NCI-H510A (cell line): Measurements from ENCODE around the gene IFIT1B.
"Not testable (repeated sequence)": the region's sequence is repeated elsewhere in the genome, so short reads cannot be mapped to it uniquely, and the experiment has no call there.

Source experiments
- DNase-seq: peaks from one replicate; lab custom pipeline; 2025; lab: John Stamatoyannopoulos, UW

The IFIT1B gene

DNA sequence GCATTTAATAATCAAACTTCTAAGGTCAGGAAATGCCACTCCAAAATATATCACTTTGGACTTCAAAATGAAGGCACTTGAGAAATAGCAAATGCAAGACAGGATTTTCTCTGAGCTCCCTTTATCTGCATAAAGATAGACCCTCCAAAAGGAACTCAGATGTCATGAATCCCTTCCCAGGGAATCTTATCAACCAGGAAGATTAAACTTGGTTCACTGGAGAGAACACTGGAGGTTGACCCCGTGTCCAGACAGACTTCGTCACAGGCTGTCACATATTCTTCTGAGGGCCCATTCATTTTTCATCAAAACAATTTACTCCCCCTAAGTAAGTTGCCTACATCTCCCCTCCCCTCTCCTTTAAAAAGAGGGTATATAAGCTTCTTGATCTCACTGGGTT is 28.9 kb upstream of the IFIT1B start:
- no peak for DNase-seq

DNA sequence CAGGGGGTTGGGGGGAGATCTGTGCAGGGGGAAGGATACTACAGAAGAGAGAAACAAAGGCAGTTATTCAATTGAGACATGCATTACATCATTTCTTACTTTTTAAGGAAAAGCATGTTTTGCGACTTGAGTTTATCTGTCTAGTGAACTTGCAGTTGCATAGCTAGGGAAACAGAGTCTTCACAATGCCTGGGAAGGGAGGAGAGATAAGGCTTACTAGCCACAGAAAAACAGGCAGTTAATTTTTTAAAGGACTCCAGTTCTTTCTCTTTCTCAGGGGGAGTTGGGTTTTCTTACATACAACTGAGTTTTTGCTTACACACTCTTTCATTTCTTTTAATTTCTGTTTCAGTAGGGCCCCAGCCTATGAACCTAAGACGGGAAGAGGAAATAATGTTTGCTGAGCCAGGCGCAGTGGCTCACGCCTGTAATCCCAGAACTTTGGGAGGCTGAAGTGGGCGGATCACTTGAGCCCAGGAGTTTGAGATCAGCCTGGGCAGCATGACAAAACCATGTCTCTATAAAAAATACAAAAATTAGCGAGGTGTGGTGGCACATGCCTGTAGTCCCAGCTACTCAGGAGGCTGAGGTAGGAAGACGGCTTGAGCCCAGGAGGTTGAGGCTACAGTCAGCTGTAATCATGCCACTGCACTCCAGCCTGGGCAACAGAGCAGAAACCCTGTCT is 27.1 kb upstream of the IFIT1B start:
- not testable (repeated sequence) for DNase-seq

GRCh38 chr10:89351412-89351779 is 26.5 kb upstream of the IFIT1B start:
- no peak for DNase-seq

DNA sequence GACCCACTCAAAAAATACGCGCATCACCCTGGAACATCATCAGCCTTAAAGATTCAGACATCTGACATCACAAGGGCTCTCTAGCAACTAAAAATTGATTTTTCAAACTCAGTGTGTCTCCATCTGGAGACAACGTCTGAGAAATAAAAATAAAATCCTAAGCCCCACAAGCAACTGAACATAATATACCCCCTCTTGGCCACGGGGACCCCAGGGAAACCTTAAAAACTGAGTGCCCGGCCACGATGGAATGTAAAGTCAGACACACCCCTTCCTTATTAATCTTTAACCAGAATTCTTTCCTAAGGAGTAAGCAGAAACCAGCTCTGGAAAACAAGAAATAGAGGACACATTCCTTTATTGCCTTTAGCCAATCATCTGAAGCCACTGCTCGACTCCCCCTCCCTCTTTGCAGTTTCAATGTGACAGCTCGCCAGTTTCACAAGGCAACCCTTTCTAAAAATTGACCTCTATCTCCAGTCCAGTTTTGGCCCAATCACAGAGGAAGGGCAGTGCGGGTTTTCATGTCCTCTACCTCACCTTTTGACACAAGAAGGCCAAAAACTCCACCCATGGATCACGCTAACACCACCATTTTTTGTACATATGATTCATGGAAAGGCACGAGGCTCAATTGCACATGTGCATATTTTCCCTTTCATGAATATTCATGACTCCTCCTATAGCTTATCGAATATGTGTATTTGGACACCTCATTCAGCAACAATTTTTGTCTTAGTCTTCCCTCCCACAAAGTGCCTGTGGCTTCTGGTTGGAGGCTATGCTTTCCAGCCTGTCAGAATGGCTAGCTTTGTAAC is 25.9 kb upstream of the IFIT1B start:
- no peak for DNase-seq

DNA sequence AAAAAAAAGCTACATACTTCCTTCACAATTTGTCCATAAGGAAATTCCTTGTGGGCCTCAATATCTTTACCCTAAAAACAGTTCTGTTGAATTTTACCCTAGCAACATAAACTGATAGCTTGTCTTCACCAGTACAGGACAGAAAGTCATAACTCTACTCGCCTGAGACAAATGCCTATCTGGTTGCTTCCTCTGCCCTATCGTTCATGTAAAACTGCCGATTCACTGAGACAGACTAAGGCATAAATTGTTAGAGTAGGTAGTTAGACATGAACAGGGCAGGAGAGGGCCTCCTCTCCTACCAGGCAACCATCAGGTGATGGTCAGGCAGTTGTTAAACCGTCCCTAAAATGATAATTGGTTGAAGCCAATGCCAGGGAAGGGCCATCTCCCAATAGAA is 25.1 kb upstream of the IFIT1B start:
- DNase-seq, result no peak

GRCh38 chr10:89355394-89355931 is 22.4 kb upstream of the IFIT1B start:
- no peak for DNase-seq

DNA sequence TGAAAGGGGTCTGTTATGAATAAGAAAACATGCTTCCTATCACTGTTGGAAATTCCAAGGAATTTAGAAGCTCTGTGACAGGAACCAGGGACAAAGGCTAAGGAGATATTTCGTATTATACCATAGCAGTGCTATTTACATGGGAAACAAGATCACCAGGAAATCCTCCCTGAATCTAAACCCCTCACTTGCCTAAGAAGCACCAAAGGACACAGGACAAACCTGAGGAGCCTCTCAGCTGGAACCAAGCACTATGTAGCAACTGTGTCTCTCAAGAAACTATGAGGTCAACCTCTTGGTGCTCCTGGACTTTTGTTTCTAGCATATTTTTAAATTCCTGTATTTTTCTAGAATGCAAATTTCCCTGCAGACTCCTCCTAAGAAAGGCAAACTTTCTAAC is 20.8 kb upstream of the IFIT1B start:
- DNase-seq, result no peak

DNA sequence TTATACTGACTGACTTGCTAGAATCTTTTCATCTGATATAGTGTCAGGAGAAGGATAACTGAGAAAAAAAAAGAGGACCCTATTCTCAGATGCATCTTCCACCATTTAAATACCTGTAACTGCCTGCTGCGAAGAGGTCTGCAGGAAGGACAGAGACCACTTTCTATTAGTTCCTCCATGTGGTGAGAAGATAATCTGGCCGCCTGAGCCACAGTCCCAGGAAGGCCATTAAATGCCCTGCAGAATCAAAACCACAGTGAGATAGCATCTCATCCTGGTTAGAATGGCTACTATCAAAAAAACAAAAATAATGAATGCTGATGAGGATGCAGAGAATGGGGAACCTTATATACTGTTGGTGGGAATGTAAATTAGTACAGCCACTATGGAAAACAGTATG is 19.9 kb upstream of the IFIT1B start:
- no peak for DNase-seq

- no peak for DNase-seq
Measured at GRCh38 chr10:89360157-89360556, 17.7 kb upstream of the IFIT1B start.

- DNase-seq, result no peak
Measured at GRCh38 chr10:89362929-89363328, 14.9 kb upstream of the IFIT1B start.

- DNase-seq, result no peak
Measured at GRCh38 chr10:89363729-89364442, 14.0 kb upstream of the IFIT1B start.

DNA sequence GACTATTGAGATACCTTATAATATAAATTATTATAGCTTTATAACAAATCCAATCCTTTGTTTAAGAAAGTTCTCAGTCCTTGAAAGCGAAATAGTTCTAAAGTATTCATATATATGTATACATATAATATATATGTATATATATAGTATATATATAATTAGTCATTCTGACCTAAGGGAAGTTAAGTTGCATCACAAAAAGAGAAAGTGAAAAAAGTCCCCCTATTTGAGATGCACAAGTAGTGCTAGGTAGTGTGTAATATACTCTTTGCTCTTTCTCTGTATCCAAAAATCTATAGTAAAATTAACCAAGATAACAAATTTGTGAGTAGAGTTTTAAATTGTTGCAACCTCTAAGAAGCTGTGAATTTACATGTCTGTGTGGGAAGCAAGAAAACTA is 13.3 kb upstream of the IFIT1B start:
- no peak for DNase-seq

DNA sequence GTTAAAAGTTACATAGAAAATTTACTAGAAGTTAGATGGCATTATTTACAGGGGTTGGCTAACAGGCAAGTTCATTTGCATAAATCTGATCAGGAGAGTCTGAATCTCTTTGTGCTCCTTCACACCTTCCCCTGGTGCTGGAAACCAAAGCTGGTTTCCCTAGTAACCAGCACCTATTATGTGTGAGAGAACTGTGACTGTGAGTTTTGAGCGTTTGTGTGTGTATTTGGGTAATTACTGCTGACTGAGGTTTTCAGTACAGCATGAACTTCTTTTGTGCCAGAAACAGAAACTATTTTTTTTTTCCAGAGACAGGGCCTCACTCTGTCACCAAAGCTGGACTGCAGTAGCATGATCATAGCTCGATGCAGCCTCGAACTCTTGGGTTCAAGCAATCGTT is 10.3 kb upstream of the IFIT1B start:
- DNase-seq, result no peak

DNA sequence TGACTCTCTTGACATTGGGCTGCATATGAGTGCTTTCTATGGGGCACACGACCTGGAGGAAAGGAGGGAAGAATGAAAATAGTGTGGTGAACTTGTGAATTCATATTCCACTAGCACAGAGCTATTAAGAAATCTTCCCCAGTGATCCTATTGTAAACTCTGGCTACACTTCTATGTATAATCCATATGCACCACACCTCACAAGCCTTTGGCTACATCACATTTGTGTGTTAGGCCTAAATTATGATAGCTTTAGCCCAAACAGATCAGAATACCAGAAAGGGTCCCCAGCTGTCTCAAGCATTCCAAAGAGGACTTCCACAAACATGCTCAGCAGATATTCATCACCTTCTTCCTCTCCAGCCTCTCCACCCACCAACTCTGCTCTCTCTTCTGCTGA is 9.7 kb upstream of the IFIT1B start:
- DNase-seq, result no peak

DNA sequence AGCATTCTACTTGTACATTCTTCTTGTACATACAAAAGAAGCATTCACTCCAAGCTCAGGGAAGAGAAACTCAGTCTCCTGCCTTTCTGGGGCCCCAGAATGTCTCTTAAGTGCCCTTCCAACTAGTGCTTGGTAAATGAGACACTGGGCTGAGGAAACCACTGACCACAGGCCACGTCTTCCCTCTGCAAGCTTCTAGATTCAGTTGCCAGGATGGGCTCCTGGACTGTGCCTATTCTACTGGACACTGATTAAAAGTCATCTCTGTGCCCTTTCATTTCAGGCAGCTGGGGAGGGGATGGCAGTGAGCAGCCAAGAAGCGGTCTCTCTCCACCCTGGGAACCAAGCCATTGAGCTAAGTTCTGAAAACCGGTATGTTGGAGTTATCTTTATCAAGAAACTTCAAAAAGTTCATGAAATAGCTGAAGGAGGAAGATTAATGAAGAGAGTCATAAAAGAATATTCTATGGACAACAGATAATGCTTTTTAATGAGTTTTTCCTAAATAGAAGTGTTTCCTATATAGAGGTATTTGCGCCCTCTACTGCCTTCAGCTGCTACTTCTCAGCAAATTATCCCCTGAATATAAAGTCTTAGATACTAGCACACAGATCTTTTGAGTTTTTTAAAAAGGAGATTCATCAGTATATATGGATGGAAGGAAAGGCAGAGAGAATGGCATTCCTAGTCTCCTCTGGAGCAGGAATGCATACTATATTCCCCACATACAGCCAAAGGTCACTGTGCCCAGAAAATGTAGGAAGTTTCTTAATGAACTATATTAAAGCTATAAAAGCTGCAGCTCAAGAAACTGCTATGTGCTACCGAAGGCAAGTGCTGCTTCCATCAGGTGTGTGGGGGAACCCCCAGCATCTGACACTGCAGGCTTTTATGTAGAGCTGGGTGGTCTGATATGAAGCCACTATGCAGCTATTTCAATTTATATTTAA is 8.4 kb upstream of the IFIT1B start:
- no peak for DNase-seq

- no peak for DNase-seq
Measured at GRCh38 chr10:89371079-89371478, 6.8 kb upstream of the IFIT1B start.

GRCh38 chr10:89371987-89372386 is 5.9 kb upstream of the IFIT1B start:
- no peak for DNase-seq

DNA sequence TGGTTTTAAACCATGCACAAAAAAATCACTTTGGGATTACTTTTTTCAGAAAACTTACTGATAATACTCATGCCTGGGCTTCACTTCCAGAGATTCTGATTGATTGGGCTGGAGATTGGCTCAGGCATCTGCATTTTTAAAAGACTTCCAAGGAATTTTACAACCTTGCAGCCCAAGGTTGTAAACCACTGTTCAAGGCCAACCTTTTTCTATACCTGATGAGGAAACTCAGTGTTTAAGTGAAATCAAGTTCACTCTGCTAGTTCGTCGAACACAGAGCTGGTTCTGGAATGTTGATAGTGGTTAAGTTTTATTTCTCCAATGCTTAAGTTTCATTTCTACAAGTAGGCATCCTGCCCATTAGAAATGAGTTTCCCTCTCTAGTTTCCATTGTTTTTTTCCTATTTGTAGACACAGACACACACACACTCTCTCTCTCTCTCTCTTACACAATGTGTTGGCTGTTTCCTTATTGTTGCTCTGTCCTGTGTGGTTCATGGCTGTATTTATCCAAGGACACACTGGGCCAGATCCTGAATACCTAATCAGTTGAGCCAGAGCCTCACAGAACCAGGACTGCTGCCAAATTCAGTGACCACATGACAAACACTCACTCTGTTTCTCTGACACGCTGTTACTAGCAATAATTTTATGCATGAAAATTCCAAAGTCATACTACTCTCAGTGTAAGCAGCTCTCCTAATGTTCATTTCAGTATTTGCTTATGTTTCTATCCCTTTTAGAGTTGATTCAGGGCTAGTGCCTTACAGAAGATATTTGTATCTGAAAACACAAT is 3.7 kb upstream of the IFIT1B start:
- DNase-seq, result no peak

DNA sequence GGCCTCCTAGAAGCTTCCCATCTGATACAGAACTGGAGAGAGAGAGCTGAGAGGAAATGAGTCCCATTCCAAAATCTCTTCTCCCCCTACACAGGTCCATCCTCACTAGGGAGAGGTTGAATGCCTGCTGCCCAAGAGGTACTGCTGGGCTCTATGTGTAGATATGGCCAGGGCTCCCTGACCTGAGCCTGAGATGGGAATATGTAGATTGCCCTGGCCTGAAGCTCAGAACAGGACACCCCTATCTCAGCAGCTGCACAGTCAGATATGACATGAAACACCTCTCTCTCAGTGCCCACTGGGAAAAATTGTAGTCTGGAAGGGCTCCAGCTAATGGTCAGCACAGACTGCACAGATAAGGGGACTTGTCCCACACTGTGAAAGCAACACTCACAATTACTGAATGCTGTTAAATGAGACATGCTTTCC is 3.1 kb upstream of the IFIT1B start:
- DNase-seq, result no peak

DNA sequence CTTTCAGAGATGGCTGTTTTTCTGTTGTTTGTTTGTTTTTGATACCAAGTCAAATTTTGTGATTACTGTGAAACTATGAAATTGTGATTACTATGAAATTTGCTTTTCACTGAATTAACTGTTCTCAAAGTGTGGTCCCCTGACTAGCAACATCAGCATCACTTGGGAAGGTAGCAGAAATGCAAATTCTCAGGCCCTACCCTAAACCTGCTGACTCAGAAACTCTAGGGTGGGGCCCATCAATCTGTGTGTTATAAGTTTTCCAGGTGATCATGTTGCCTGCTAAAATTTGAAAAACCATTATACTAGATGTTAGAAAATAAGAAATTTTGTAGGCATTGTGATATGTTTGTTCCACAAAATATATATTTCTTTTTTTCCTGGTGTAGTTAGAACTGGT is 1.2 kb downstream of the IFIT1B start:
- no peak for DNase-seq

- no peak for DNase-seq
Measured at GRCh38 chr10:89382757-89383156, 4.9 kb downstream of the IFIT1B start.
